Gastrocnemius medialis (tissue), 4 donors: Measurements from ENCODE around the gene DPYSL4.

ENCODE experiments used
- CTCF ChIP-seq, 5 experiments: fragments of 450-650 bp in 3 of 5; fragments of 200-600 bp in 2 of 5; sonication (generic) in 2 of 5; IDR thresholded peaks in 4 of 5; conservative IDR thresholded peaks in 1 of 5; 1 replicate in 4 of 5; 2 replicates in 1 of 5; pipeline ENCODE4 v1.5.1; 2016 to 2019; ENCODE audit warnings: antibody characterized with exemption in 5 of 5, mild to moderate bottlenecking in 3 of 5, moderate library complexity in 3 of 5
- POLR2A ChIP-seq, 2 donors: fragments of 450-650 bp; IDR thresholded peaks; one replicate each; pipeline ENCODE4 v1.6.1; 2017; ENCODE audit warnings: antibody characterized with exemption in 2 of 2, mild to moderate bottlenecking in 2 of 2, moderate library complexity in 2 of 2

- no peak for TF ChIP-seq CTCF (IDR thresholded peaks at IDR 0.05 in 4 of 5, conservative IDR thresholded peaks at IDR 0.05 in 1 of 5)
- TF ChIP-seq POLR2A (IDR thresholded peaks at IDR 0.05) = no peak
These were observed 904 bp upstream of the DPYSL4 start for GRCh38 chr10:132185601-132186487.
